ENCODE measurements around the gene RASSF4.

Gene RASSF4

DNA sequence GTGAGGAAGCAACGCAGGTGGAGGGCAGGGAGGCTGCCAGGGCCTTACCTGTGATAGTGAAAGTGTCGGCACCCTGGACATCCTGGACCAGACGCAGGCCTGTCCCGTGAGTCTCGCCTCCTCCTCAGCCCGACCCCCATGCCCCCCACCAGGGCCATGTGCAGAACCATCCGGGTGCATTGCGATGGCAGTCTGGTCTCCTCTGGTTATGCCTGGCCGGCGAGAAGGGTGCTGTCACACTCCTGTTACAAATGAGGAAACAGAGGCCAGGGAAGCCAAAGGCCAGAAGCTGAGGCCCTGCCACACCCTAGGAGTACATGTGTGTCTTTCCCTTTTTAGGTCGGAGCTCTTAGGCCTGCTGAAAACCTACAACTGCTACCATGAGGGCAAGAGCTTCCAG, 11.8 kb downstream of the RASSF4 start:
- ATAC-seq (ENCODE audit: insufficient read depth, low read depth) (no peak), DNase-seq (no peak)
- H3K4me1 ChIP-seq (ENCODE audit: insufficient read depth, low read length) = peaks cover 53% of the 10 kb centered on the region
- H2AFZ ChIP-seq (ENCODE audit: low read depth, low read length) = no peak overlapping the region
- no peak overlapping the region for H3K9ac ChIP-seq (ENCODE audit: low read depth, low read length)
- no peaks in the 10 kb centered on the region for H3K79me2 ChIP-seq (ENCODE audit: insufficient read depth, low read length)
- H3K9me3 ChIP-seq (ENCODE audit: insufficient read depth, low read length, severe bottlenecking) = no peaks in the 10 kb centered on the region
- H3K27ac ChIP-seq (ENCODE audit: low read length) = no peak overlapping the region
- TF ChIP-seq, protein P1, sequence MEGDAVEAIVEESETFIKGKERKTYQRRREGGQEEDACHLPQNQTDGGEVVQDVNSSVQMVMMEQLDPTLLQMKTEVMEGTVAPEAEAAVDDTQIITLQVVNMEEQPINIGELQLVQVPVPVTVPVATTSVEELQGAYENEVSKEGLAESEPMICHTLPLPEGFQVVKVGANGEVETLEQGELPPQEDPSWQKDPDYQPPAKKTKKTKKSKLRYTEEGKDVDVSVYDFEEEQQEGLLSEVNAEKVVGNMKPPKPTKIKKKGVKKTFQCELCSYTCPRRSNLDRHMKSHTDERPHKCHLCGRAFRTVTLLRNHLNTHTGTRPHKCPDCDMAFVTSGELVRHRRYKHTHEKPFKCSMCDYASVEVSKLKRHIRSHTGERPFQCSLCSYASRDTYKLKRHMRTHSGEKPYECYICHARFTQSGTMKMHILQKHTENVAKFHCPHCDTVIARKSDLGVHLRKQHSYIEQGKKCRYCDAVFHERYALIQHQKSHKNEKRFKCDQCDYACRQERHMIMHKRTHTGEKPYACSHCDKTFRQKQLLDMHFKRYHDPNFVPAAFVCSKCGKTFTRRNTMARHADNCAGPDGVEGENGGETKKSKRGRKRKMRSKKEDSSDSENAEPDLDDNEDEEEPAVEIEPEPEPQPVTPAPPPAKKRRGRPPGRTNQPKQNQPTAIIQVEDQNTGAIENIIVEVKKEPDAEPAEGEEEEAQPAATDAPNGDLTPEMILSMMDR (IDR thresholded peaks at IDR 0.05; ENCODE audit: borderline replicate concordance, extremely low read depth, low read length, poor library complexity, severe bottlenecking) = no peak
- no peak for TF ChIP-seq EZH2 (IDR thresholded peaks at IDR 0.05; ENCODE audit: borderline replicate concordance, low read depth, low read length, severe bottlenecking)
- H3K4me3 ChIP-seq (ENCODE audit: low read depth in 1 of 2, low read length in 2 of 2) = no peak overlapping the region
- no peaks in the 10 kb centered on the region for H3K36me3 ChIP-seq (ENCODE audit: insufficient read depth, low read length)
- no peak overlapping the region for H3K4me2 ChIP-seq (ENCODE audit: insufficient read depth, low read length)
- no peaks in the 10 kb centered on the region for H4K20me1 ChIP-seq (ENCODE audit: insufficient read depth, low read length)
- H3K27me3 ChIP-seq (ENCODE audit: insufficient read depth, low read length, poor library complexity) = no peaks in the 10 kb centered on the region

DNA sequence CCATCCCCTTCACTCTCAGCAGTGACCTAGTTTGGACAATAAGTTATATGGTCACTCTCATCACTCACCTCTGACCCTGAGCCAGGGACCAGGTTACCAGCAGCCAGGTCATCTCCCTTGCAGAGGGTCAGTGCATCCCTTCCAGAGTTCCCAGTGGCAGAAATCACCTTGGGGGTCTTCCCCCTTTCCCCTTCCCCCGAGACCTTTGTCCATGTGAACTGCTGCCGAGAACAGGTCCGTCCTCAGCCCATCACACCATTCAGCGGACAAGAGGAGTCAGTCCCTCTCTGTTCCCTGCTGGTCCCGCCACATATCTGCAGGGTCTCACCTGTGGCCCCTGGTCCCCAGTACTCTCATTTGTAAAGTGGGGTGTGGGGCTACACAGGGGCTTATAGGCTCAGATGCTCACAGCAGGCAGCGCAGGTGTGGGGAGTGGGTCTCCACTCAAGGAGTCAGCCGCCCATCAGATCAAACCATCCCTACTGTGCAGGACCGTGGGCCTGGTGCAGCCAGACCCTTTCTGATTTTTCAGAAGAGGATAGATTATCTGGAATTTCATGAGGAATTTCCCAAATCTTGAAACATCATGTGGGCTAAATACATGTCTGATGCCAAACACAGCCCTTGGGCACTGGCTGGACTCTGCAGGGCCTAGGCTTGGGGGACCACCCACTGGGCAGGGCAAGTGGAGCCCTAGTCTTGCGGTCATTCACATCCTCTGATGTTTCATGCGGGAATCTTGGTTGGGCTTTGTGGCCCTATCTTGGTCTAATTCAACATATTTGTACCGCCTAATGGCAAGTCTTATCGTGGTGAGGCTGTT, 12.5 kb downstream of the RASSF4 start:
- Histone ChIP-seq H3K4me3 (ENCODE audit: low read depth in 1 of 2, low read length in 2 of 2) (no peak overlapping the region), H3K9me3 (ENCODE audit: insufficient read depth, low read length, severe bottlenecking) (no peaks in the 10 kb centered on the region), H2AFZ (ENCODE audit: low read depth, low read length) (no peak overlapping the region), H3K9ac (ENCODE audit: low read depth, low read length) (no peak overlapping the region), H3K36me3 (ENCODE audit: insufficient read depth, low read length) (no peaks in the 10 kb centered on the region), H3K79me2 (ENCODE audit: insufficient read depth, low read length) (no peaks in the 10 kb centered on the region), H4K20me1 (ENCODE audit: insufficient read depth, low read length) (no peaks in the 10 kb centered on the region), H3K27ac (ENCODE audit: low read length) (no peak overlapping the region), H3K27me3 (ENCODE audit: insufficient read depth, low read length, poor library complexity) (no peaks in the 10 kb centered on the region), H3K4me1 (ENCODE audit: insufficient read depth, low read length) (peaks cover 53% of the 10 kb centered on the region), H3K4me2 (ENCODE audit: insufficient read depth, low read length) (no peak overlapping the region)
- ATAC-seq (ENCODE audit: insufficient read depth, low read depth) = no peak
- no peak for TF ChIP-seq EZH2 (IDR thresholded peaks at IDR 0.05; ENCODE audit: borderline replicate concordance, low read depth, low read length, severe bottlenecking)
- TF ChIP-seq, protein P1 (IDR thresholded peaks at IDR 0.05; ENCODE audit: borderline replicate concordance, extremely low read depth, low read length, poor library complexity, severe bottlenecking) = no peak
- DNase-seq = no peak

DNA sequence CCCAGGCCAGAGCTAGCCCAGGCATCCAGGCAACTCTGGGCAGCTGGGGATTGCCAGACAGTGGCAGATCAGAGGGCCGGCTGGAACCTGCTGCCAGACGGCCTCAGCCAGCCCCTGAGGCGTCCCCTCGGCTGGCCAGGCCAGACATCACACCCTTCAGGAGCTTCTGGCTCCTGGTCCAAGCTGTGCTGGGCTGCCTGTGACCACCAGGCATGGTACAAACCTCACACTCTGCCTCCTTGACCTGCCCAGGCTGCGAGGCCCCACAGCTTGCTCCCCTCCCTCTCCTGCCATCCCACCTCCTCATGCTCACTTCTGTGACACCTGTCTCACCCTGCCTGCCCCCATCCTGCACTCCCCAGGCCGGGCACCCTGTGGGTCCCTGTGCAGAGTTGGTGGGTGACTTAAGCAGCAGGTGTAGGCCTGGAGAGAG, 13.3 kb downstream of the RASSF4 start:
- peaks cover 46% of the 10 kb centered on the region for H3K4me1 ChIP-seq (ENCODE audit: insufficient read depth, low read length)
- no peak for DNase-seq
- H2AFZ ChIP-seq (ENCODE audit: low read depth, low read length) = no peak overlapping the region
- H3K27ac ChIP-seq (ENCODE audit: low read length) = 0 out of 2 replicates have a peak overlapping the region, but pooled peaks have one; percentile 9
- no peak overlapping the region for H3K4me2 ChIP-seq (ENCODE audit: insufficient read depth, low read length)
- H3K9ac ChIP-seq (ENCODE audit: low read depth, low read length) = no peak overlapping the region
- H3K27me3 ChIP-seq (ENCODE audit: insufficient read depth, low read length, poor library complexity) = no peaks in the 10 kb centered on the region
- H3K36me3 ChIP-seq (ENCODE audit: insufficient read depth, low read length) = no peaks in the 10 kb centered on the region
- ATAC-seq (ENCODE audit: insufficient read depth, low read depth) = no peak
- TF ChIP-seq, protein P1 (IDR thresholded peaks at IDR 0.05; ENCODE audit: borderline replicate concordance, extremely low read depth, low read length, poor library complexity, severe bottlenecking) = no peak
- no peak for TF ChIP-seq EZH2 (IDR thresholded peaks at IDR 0.05; ENCODE audit: borderline replicate concordance, low read depth, low read length, severe bottlenecking)
- no peak overlapping the region for H3K4me3 ChIP-seq (ENCODE audit: low read depth in 1 of 2, low read length in 2 of 2)
- no peaks in the 10 kb centered on the region for H4K20me1 ChIP-seq (ENCODE audit: insufficient read depth, low read length)
- no peaks in the 10 kb centered on the region for H3K79me2 ChIP-seq (ENCODE audit: insufficient read depth, low read length)
- H3K9me3 ChIP-seq (ENCODE audit: insufficient read depth, low read length, severe bottlenecking) = no peaks in the 10 kb centered on the region

All from DND-41 (cell line).